ENCODE data around the gene RGS7BP.

The RGS7BP gene

DNA sequence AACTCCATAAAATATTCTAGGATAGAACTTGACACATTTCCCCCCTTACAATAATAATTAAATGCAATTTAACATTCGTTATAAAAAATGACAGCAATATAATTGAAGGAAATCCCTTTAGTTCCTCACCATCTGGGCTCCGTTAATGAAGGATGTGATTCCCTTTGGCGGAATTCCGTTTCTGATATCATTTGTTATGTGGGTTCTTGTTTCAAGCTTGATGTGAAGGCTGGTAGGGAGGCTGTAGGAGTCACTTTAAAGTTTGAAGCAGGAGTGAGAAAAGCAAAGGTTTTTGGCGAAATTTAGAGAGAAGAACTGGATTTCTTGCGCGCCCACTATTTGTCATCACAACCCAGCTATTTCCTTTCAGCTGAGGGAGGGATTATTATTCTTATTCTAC lies 4.0 kb downstream of the RGS7BP start:
- H3K9me3 ChIP-seq (ENCODE audit: low read length): no peaks in the 10 kb centered on the region
- H3K27me3 ChIP-seq (ENCODE audit: control insufficient read depth in 1 of 2, insufficient read depth in 2 of 2, low read length in 2 of 2): peaks cover 3 to 24% of the 10 kb centered on the region in 2 donors
- H3K9ac ChIP-seq (ENCODE audit: low read length): no peak overlapping the region
- no peak overlapping the region for H3K4me3 ChIP-seq (ENCODE audit: low read depth in 1 of 2, low read length in 2 of 2)
- H3K36me3 ChIP-seq (ENCODE audit: insufficient read depth, low read length): no peaks in the 10 kb centered on the region
- no peak overlapping the region for H3K27ac ChIP-seq (ENCODE audit: low read depth, low read length)
- H3K4me1 ChIP-seq (ENCODE audit: insufficient read depth, low read length): no peaks in the 10 kb centered on the region

DNA sequence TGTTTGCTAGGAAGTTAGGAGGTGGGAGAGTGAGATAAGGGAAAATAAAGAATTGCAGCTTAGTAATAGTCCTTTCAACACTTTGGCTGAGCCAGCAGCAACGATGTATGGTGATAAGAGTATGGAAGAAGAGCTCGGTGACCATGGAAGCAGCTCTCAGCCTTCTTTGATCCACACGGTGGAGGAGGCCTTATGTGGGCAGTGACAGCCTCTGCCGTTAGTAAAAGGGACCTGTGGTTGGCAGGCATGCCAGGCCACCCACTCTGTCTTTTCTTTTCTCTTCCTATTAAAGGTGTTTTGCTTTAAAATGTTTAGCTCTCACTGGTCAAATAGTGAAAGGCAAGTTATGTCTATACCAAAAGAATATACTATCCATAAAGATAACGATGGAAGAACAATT lies 7.7 kb downstream of the RGS7BP start:
- no peaks in the 10 kb centered on the region for H3K9me3 ChIP-seq (ENCODE audit: low read length)
- H3K9ac ChIP-seq (ENCODE audit: low read length): no peak overlapping the region
- H3K27me3 ChIP-seq (ENCODE audit: control insufficient read depth in 1 of 2, insufficient read depth in 2 of 2, low read length in 2 of 2): peaks cover 0 to 5% of the 10 kb centered on the region in 2 donors
- H3K4me1 ChIP-seq (ENCODE audit: insufficient read depth, low read length): no peaks in the 10 kb centered on the region
- H3K36me3 ChIP-seq (ENCODE audit: insufficient read depth, low read length): no peaks in the 10 kb centered on the region
- no peak overlapping the region for H3K27ac ChIP-seq (ENCODE audit: low read depth, low read length)
- no peak overlapping the region for H3K4me3 ChIP-seq (ENCODE audit: low read depth in 1 of 2, low read length in 2 of 2)

DNA sequence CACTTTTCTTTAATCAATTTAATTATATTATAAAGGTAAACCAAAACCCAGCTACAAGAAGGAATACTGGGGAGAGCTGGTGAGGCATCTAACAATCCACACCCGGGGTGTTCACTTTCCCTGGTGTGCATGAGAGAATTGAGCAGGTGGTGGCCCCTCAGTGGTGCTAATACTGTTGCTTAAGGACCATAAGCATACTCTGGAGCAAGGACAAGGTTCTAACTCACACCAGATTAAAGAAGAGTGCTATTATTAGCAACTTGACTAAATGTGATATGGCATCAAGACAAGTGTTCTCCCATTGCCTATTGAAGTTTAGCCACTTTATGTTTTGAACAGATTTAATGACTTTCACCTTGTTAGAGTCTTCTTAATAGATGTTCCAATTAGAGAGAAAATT lies 8.8 kb downstream of the RGS7BP start:
- no peak overlapping the region for H3K4me3 ChIP-seq (ENCODE audit: low read depth in 1 of 2, low read length in 2 of 2)
- H3K36me3 ChIP-seq (ENCODE audit: insufficient read depth, low read length): no peaks in the 10 kb centered on the region
- H3K27ac ChIP-seq (ENCODE audit: low read depth, low read length): no peak overlapping the region
- H3K9ac ChIP-seq (ENCODE audit: low read length): no peak overlapping the region
- no peaks in the 10 kb centered on the region for H3K27me3 ChIP-seq (ENCODE audit: control insufficient read depth in 1 of 2, insufficient read depth in 2 of 2, low read length in 2 of 2)
- H3K4me1 ChIP-seq (ENCODE audit: insufficient read depth, low read length): no peaks in the 10 kb centered on the region
- no peaks in the 10 kb centered on the region for H3K9me3 ChIP-seq (ENCODE audit: low read length)

DNA sequence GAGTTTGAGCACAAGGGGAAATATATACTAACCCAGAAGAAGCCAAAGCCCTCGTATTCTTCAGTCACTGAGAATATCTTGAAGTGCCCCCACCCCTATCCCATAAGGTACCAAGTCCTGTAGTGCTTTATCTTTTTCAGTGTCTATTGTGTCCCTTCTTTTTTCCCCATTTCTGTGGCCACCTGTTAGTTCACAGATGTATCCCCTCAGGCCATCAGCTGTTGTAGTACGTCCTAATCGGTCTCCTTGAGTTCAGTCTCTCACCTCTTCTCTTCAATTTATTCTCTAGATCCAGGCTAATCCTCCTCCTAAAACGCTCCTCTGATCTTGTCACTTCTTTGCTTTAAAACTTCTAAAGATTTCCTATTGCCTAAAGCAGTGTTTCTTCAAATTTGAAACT lies 10.4 kb downstream of the RGS7BP start:
- Histone ChIP-seq H3K9me3 (ENCODE audit: low read length) (no peaks in the 10 kb centered on the region), H3K27ac (ENCODE audit: low read depth, low read length) (no peak overlapping the region), H3K4me3 (ENCODE audit: low read depth in 1 of 2, low read length in 2 of 2) (no peak overlapping the region), H3K9ac (ENCODE audit: low read length) (no peak overlapping the region), H3K4me1 (ENCODE audit: insufficient read depth, low read length) (no peaks in the 10 kb centered on the region), H3K36me3 (ENCODE audit: insufficient read depth, low read length) (no peaks in the 10 kb centered on the region), H3K27me3 (ENCODE audit: control insufficient read depth in 1 of 2, insufficient read depth in 2 of 2, low read length in 2 of 2) (no peaks in the 10 kb centered on the region)

DNA sequence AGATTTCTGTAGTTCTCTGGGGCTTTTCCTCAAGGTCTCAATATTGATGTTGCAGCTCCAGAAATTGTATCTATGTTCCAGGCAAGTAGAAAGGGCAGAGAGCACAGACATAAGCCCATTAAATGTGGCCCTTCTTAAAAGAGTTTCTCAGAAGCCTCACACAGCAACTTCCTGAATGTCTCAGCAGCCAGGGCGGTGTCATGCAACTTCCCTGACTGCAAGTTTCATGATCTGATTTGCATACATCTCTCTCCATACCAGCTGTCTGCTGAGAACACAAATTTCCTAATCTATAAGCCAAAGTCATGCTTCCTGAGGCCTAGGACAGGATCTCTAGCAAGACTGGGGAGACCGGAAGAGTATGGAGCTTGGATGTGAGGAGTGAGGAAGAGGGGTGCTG lies 13.0 kb downstream of the RGS7BP start:
- H3K9ac ChIP-seq (ENCODE audit: low read length): no peak overlapping the region
- H3K27me3 ChIP-seq (ENCODE audit: control insufficient read depth in 1 of 2, insufficient read depth in 2 of 2, low read length in 2 of 2): no peaks in the 10 kb centered on the region
- no peak overlapping the region for H3K4me3 ChIP-seq (ENCODE audit: low read depth in 1 of 2, low read length in 2 of 2)
- no peaks in the 10 kb centered on the region for H3K36me3 ChIP-seq (ENCODE audit: insufficient read depth, low read length)
- H3K4me1 ChIP-seq (ENCODE audit: insufficient read depth, low read length): no peaks in the 10 kb centered on the region
- H3K27ac ChIP-seq (ENCODE audit: low read depth, low read length): no peak overlapping the region
- H3K9me3 ChIP-seq (ENCODE audit: low read length): no peaks in the 10 kb centered on the region

DNA sequence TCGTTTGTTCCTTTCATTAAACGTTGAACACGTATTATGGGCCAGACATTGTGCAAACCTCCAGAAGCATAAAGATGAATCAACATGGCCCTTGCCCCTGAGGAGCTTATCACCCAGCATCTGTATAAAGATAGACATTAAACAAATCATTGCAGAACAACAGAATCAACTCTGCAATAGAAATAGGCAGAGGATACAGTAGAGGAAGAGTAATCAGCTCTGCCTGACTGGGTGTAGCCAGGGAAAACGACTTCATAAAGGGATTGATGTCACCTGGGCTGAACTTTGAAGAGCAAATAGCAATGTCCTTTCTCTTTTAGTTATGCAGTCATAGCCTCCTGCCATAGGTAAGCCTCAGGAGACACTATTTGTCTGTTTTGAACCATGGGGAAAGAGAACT lies 13.4 kb downstream of the RGS7BP start:
- no peaks in the 10 kb centered on the region for H3K4me1 ChIP-seq (ENCODE audit: insufficient read depth, low read length)
- no peak overlapping the region for H3K9ac ChIP-seq (ENCODE audit: low read length)
- H3K4me3 ChIP-seq (ENCODE audit: low read depth in 1 of 2, low read length in 2 of 2): no peak overlapping the region
- no peaks in the 10 kb centered on the region for H3K9me3 ChIP-seq (ENCODE audit: low read length)
- H3K27me3 ChIP-seq (ENCODE audit: control insufficient read depth in 1 of 2, insufficient read depth in 2 of 2, low read length in 2 of 2): no peaks in the 10 kb centered on the region
- no peak overlapping the region for H3K27ac ChIP-seq (ENCODE audit: low read depth, low read length)
- H3K36me3 ChIP-seq (ENCODE audit: insufficient read depth, low read length): no peaks in the 10 kb centered on the region

DNA sequence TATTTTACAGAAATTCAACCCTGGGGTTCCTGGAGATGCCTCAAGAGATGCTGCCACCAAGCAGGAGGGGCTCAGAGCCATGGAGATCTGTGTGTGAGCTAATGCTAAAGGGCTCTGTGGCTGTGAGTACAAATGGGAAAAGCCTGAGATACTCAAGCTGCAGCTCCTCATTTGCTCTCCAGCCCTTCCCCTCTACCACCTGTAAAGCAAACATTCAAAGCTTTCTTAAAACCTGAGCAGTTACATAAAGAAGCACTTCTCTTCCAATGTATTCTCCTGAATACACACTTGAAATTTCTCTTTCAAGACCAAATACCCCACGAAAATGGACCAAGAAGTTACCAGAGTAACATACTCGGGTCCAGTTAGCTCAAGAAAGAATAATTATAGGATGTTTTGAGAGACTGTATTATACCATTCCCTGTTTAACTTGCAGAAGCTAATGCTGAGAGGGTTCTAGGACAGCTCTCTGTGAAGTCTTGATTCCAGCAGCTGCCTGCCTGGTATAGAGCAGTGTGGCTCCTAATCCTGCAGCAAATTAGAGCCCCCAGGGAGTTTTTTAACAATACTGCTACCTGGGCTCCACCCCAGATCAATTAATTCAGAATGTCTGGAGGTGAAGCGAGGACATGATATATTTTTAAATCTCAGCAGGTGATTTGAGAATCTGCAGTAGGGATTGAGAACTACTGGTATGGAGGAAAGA lies 21.1 kb downstream of the RGS7BP start:
- H3K9ac ChIP-seq (ENCODE audit: low read length): no peak overlapping the region
- no peak overlapping the region for H3K27ac ChIP-seq (ENCODE audit: low read depth, low read length)
- no peaks in the 10 kb centered on the region for H3K4me1 ChIP-seq (ENCODE audit: insufficient read depth, low read length)
- H3K4me3 ChIP-seq (ENCODE audit: low read depth in 1 of 2, low read length in 2 of 2): no peak overlapping the region
- no peaks in the 10 kb centered on the region for H3K27me3 ChIP-seq (ENCODE audit: control insufficient read depth in 1 of 2, insufficient read depth in 2 of 2, low read length in 2 of 2)
- H3K36me3 ChIP-seq (ENCODE audit: insufficient read depth, low read length): no peaks in the 10 kb centered on the region
- H3K9me3 ChIP-seq (ENCODE audit: low read length): no peaks in the 10 kb centered on the region

DNA sequence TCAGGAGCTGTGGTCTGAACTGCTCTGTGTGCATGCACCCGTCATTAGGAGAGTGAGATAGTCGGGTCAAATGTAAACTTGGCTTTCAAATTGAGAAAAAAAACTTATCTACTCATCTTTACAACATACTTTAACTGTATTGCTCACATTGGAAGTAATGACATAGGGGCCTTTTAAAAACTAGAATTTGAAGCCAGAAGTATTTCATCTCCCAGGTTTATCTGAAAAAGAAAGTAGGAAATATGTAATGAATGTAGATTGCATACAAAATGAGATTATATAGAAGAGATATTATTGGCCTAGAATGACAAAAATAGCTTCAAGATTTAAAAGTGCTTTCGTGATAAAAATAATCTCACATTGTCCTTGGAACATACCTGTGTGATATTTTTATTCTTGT lies 24.3 kb downstream of the RGS7BP start:
- Histone ChIP-seq H3K36me3 (ENCODE audit: insufficient read depth, low read length) (no peaks in the 10 kb centered on the region), H3K9me3 (ENCODE audit: low read length) (no peaks in the 10 kb centered on the region), H3K27ac (ENCODE audit: low read depth, low read length) (no peak overlapping the region), H3K27me3 (ENCODE audit: control insufficient read depth in 1 of 2, insufficient read depth in 2 of 2, low read length in 2 of 2) (no peaks in the 10 kb centered on the region), H3K9ac (ENCODE audit: low read length) (no peak overlapping the region), H3K4me1 (ENCODE audit: insufficient read depth, low read length) (no peaks in the 10 kb centered on the region), H3K4me3 (ENCODE audit: low read depth in 1 of 2, low read length in 2 of 2) (no peak overlapping the region)

DNA sequence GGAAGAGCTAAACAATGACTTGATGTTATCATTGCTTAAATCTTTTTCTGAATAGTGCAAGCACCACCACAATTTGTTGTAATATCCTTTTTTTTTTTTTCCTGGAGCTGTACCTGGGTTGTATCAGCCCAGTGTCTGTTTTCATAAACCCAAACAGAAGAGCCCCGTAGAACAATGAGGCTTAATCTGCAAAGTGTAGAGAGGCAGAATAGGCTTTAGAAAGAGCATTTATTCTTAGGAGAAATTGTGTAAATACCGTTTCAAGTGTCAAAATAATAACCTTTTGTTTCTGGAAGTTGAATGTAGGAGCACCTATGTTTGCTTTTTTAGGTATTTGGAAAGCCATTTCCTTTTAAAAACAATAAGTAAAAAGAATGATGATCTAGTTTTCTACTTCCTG lies 26.4 kb downstream of the RGS7BP start:
- Histone ChIP-seq H3K27ac (ENCODE audit: low read depth, low read length) (no peak overlapping the region), H3K27me3 (ENCODE audit: control insufficient read depth in 1 of 2, insufficient read depth in 2 of 2, low read length in 2 of 2) (no peaks in the 10 kb centered on the region), H3K4me1 (ENCODE audit: insufficient read depth, low read length) (no peaks in the 10 kb centered on the region), H3K9me3 (ENCODE audit: low read length) (no peaks in the 10 kb centered on the region), H3K9ac (ENCODE audit: low read length) (no peak overlapping the region), H3K4me3 (ENCODE audit: low read depth in 1 of 2, low read length in 2 of 2) (no peak overlapping the region), H3K36me3 (ENCODE audit: insufficient read depth, low read length) (no peaks in the 10 kb centered on the region)

DNA sequence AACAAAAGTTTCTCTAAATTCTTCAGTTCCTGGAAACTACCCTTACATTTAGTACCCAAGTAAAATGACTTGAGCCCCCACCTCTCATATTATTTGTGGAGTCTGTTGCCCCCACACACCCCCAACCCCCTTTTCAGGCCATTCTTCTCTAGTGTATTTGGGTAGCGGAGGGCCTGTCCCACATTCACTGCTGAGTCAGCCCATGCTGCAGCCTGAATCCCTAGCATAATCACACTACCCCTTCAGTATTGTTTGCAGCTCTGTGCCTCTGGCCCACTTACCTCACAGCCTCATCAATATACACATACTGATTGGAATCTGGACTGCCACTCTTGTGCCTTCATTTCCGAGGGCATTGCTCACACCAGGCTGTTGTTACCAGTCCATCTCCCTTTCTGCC lies 26.8 kb downstream of the RGS7BP start:
- Histone ChIP-seq H3K27me3 (ENCODE audit: control insufficient read depth in 1 of 2, insufficient read depth in 2 of 2, low read length in 2 of 2) (no peaks in the 10 kb centered on the region), H3K4me3 (ENCODE audit: low read depth in 1 of 2, low read length in 2 of 2) (no peak overlapping the region), H3K9me3 (ENCODE audit: low read length) (no peaks in the 10 kb centered on the region), H3K27ac (ENCODE audit: low read depth, low read length) (no peak overlapping the region), H3K9ac (ENCODE audit: low read length) (no peak overlapping the region), H3K4me1 (ENCODE audit: insufficient read depth, low read length) (no peaks in the 10 kb centered on the region), H3K36me3 (ENCODE audit: insufficient read depth, low read length) (no peaks in the 10 kb centered on the region)

DNA sequence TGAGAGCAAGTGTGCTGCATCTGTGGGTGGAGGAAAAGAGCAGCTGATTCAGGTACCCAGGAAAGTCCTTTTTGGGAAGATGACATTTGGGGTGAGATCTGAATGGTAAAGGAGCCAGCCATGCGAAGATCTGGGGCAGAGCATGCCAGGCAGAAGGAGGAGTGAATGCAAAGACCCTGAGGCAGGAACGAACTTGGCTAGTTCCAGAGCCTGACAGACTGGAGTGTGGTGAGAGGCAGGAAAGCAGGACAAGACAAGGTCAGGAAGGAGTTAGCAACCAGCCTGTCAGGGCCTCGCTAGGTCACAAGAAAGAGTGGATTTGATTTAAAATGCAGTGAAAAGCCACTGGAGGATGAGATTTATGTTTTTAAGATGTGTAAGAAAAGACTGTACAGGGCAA lies 28.2 kb downstream of the RGS7BP start:
- Histone ChIP-seq H3K4me3 (ENCODE audit: low read depth in 1 of 2, low read length in 2 of 2) (no peak overlapping the region), H3K27ac (ENCODE audit: low read depth, low read length) (no peak overlapping the region), H3K27me3 (ENCODE audit: control insufficient read depth in 1 of 2, insufficient read depth in 2 of 2, low read length in 2 of 2) (no peaks in the 10 kb centered on the region), H3K4me1 (ENCODE audit: insufficient read depth, low read length) (no peaks in the 10 kb centered on the region), H3K36me3 (ENCODE audit: insufficient read depth, low read length) (no peaks in the 10 kb centered on the region), H3K9ac (ENCODE audit: low read length) (no peak overlapping the region), H3K9me3 (ENCODE audit: low read length) (no peaks in the 10 kb centered on the region)

DNA sequence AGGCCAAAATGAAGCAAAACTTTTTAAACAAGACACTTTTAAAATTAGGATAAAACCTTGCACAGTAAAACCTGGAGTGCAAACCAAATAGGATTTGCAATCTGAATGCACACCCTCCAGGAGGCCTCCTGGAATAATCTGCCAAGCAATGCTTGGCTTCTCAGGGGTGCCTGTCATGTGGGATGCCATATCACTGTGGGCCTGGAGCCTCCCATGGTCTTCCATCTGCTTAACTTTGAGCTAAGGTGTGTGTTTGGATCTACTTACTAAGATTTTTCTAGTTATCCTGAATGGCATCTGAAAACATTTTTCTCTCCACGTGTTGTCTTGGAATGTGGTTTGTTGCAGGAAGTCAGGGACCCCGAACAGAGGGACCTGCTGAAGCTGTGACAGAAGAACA lies 52.1 kb downstream of the RGS7BP start:
- Histone ChIP-seq H3K27ac (ENCODE audit: low read depth, low read length) (no peak overlapping the region), H3K27me3 (ENCODE audit: control insufficient read depth in 1 of 2, insufficient read depth in 2 of 2, low read length in 2 of 2) (no peaks in the 10 kb centered on the region), H3K4me1 (ENCODE audit: insufficient read depth, low read length) (no peaks in the 10 kb centered on the region), H3K9me3 (ENCODE audit: low read length) (no peaks in the 10 kb centered on the region), H3K4me3 (ENCODE audit: low read depth in 1 of 2, low read length in 2 of 2) (no peak overlapping the region), H3K9ac (ENCODE audit: low read length) (no peak overlapping the region), H3K36me3 (ENCODE audit: insufficient read depth, low read length) (no peaks in the 10 kb centered on the region)
